Esophagus squamous epithelium (tissue), 5 donors: ENCODE results near the gene NUDT22. TPM values are rescaled to one million over a fixed set of nuclear protein-coding genes. Genes with fewer than 3 reads are reported as not detected.

Experiments used
- DNase-seq: peaks from one replicate; lab custom pipeline; 2025; lab: John Stamatoyannopoulos, UW
- H3K27ac ChIP-seq, 4 donors: fragments of 200-600 bp; sonication (generic); one replicate each; pipeline ENCODE4 v1.5.1; 2016 to 2019; ENCODE audit warnings: mild to moderate bottlenecking in 1 of 4
- H3K27me3 ChIP-seq, 4 donors: fragments of 200-600 bp; sonication (generic); 1 replicate in 3 of 4; 2 replicates in 1 of 4; pipeline versions ENCODE4 v1.5.1 to v1.6.0; 2017 to 2021; ENCODE audit warnings: antibody characterized with exemption in 1 of 4
- H3K36me3 ChIP-seq, 3 donors: fragments of 200-600 bp; sonication (generic); one replicate each; pipeline ENCODE4 v1.5.1; 2016 to 2019
- H3K4me1 ChIP-seq, 3 donors: fragments of 200-600 bp; sonication (generic); one replicate each; pipeline ENCODE4 v1.5.1; 2017 to 2019
- H3K4me3 ChIP-seq, 4 donors: fragments of 200-600 bp; sonication (generic); 1 replicate in 3 of 4; 2 replicates in 1 of 4; pipeline ENCODE4 v1.5.1; 2016 to 2019; ENCODE audit warnings: mild to moderate bottlenecking in 2 of 4, moderate library complexity in 1 of 4
- H3K9me3 ChIP-seq, 3 donors: fragments of 200-600 bp; sonication (generic); one replicate each; pipeline ENCODE4 v1.5.1; 2016 to 2019
- CTCF ChIP-seq, 6 experiments: fragments of 450-650 bp in 4 of 6; fragments of 200-600 bp in 2 of 6; sonication (generic) in 2 of 6; IDR thresholded peaks; one replicate each; pipeline ENCODE4 v1.5.1; 2016 to 2019; ENCODE audit warnings: antibody characterized with exemption in 6 of 6, mild to moderate bottlenecking in 4 of 6, moderate library complexity in 4 of 6
- POLR2A ChIP-seq, 4 donors: fragments of 450-650 bp; IDR thresholded peaks; one replicate each; pipeline ENCODE4 v1.6.1; 2017; ENCODE audit warnings: antibody characterized with exemption in 4 of 4, mild to moderate bottlenecking in 4 of 4, moderate library complexity in 3 of 4
- WGBS, 2 donors: methylation state at CpG; one replicate each; pipeline ENCODE4 v1.1.5; 2018; 5-methylcytosine and 5-hydroxymethylcytosine counted together
- intact Hi-C: fragments of 100-400 bp; cut with DNase I; formaldehyde crosslinking; loops from one replicate; pipeline ENCODE4 v1.15.0; 2022
- total RNA-seq, 4 donors: library from RNA; depleted of rRNA; stranded (reverse); fragments of >200 nt; gene quantifications; one replicate each; pipeline ENCODE4 v1.1.0, GENCODE V29; 2016
- donor health status: DM: yes; HTN: yes; CAD: no.

NUDT22 gene
- total RNA-seq, 4 donors from 2014 or later, result 44.0 to 60.1 (median 50.7) TPM

- 78 to 81% methylated on average over 3 of the region's 3 CpGs for WGBS, 2 donors
- H3K27ac ChIP-seq, result no peak overlapping the region
- TF ChIP-seq CTCF (IDR thresholded peaks at IDR 0.05) (no peak), POLR2A (IDR thresholded peaks at IDR 0.05) (no peak)
- H3K4me3 ChIP-seq, result no peak overlapping the region
- H3K9me3 ChIP-seq, result no peaks in the 10 kb centered on the region
- no peak for DNase-seq
- intact Hi-C loops, result loop anchor here (5.0 kb wide), 1 partner anchor 101 kb away; the partner anchor contains the start of gene CATSPERZ
- no peaks in the 10 kb centered on the region for H3K27me3 ChIP-seq
- peaks cover 4 to 28% (median 8%) of the 10 kb centered on the region in 3 donors for H3K4me1 ChIP-seq
- H3K36me3 ChIP-seq, result peaks cover 28 to 98% (median 60%) of the 10 kb centered on the region in 3 donors
Observed at GRCh38 chr11:64201543-64201942, 24.5 kb upstream of the NUDT22 start.

GRCh38 chr11:64202992-64203391 is 23.1 kb upstream of the NUDT22 start:
- TF ChIP-seq CTCF (IDR thresholded peaks at IDR 0.05) (no peak), POLR2A (IDR thresholded peaks at IDR 0.05) (no peak)
- H3K36me3 ChIP-seq, result peaks cover 19 to 95% (median 47%) of the 10 kb centered on the region in 3 donors
- DNase-seq, result no peak
- no peaks in the 10 kb centered on the region for H3K27me3 ChIP-seq
- H3K4me3 ChIP-seq, result no peak overlapping the region
- H3K4me1 ChIP-seq, result peaks cover 4 to 42% (median 8%) of the 10 kb centered on the region in 3 donors
- intact Hi-C loops, result loop anchor here (5.0 kb wide), 1 partner anchor 99 kb away; the partner anchor contains the start of gene CATSPERZ
- 88 to 100% methylated on average over 5 to 9 of the region's 9 CpGs for WGBS, 2 donors
- H3K27ac ChIP-seq, result no peak overlapping the region
- no peaks in the 10 kb centered on the region for H3K9me3 ChIP-seq

GRCh38 chr11:64203421-64204079 is 22.5 kb upstream of the NUDT22 start:
- Histone ChIP-seq H3K9me3 (no peaks in the 10 kb centered on the region), H3K36me3 (peaks cover 13 to 89% (median 42%) of the 10 kb centered on the region in 3 donors), H3K27ac (no peak overlapping the region), H3K4me1 (peaks cover 4 to 48% (median 8%) of the 10 kb centered on the region in 3 donors), H3K27me3 (no peaks in the 10 kb centered on the region), H3K4me3 (no peak overlapping the region)
- no peak for DNase-seq
- TF ChIP-seq CTCF (IDR thresholded peaks at IDR 0.05) (no peak), POLR2A (IDR thresholded peaks at IDR 0.05) (no peak)
- WGBS, 2 donors, result 83 to 90% methylated on average over 17 to 22 of the region's 27 CpGs
- intact Hi-C loops, result loop anchor here (5.0 kb wide), 1 partner anchor 99 kb away; the partner anchor contains the start of gene CATSPERZ

GRCh38 chr11:64204080-64204440 is 22.0 kb upstream of the NUDT22 start:
- intact Hi-C loops, result loop anchor here (5.0 kb wide), 1 partner anchor 98 kb away; the partner anchor contains the start of gene CATSPERZ

More at GRCh38 chr11:64204080-64204440, 22.0 kb upstream of the NUDT22 start:
- Histone ChIP-seq H3K4me3 (no peak overlapping the region), H3K27me3 (no peaks in the 10 kb centered on the region), H3K27ac (peak overlapping the region in 1 of 4 donors; percentile 38), H3K4me1 (peaks cover 4 to 52% (median 8%) of the 10 kb centered on the region in 3 donors), H3K9me3 (no peaks in the 10 kb centered on the region), H3K36me3 (peaks cover 13 to 84% (median 40%) of the 10 kb centered on the region in 3 donors)
- DNase-seq, result no peak
- TF ChIP-seq CTCF (IDR thresholded peaks at IDR 0.05) (no peak), POLR2A (IDR thresholded peaks at IDR 0.05) (no peak)
- 83% methylated on average over 16 of the region's 16 CpGs for WGBS, 2 donors
